ENCODE results near the gene LSM14B. TPM values are rescaled to one million over a fixed set of nuclear protein-coding genes. Genes with fewer than 3 reads are reported as not detected.

LSM14B gene
- total and polyA plus RNA-seq, 11 donors: 26.1 to 64.7 (median 54.6) TPM

GRCh38 chr20:62164879-62165761 lies 42.8 kb downstream of the LSM14B start:
- Histone ChIP-seq H3K36me3 (peaks cover 0 to 87% (median 79%) of the 10 kb centered on the region in 9 donors), H3K9me3 (no peaks in the 10 kb centered on the region), H3K4me3 (no peak overlapping the region), H3K4me1 (no peaks in the 10 kb centered on the region), H3K27ac (no peak overlapping the region), H3K27me3 (no peaks in the 10 kb centered on the region)
- ATAC-seq: peak in 1 of 4 donors; percentile 19
- no peak for TF ChIP-seq POLR2A (IDR thresholded peaks at IDR 0.05)
- no peak for TF ChIP-seq CTCF (IDR thresholded peaks at IDR 0.05)
- intact Hi-C loops (cut with DNase I): no loop called here
- peak in 1 of 5 donors; percentile 48 for DNase-seq
- WGBS, 4 donors: 94 to 97% (median 96%) methylated on average over 35 to 41 of the region's 41 CpGs

- ATAC-seq (peak in 2 of 4 donors; percentile 7 to 25), DNase-seq (peak in 3 of 5 donors; percentile 48 to 69 (median 51))
- Histone ChIP-seq H3K4me1 (no peaks in the 10 kb centered on the region), H3K27ac (no peak overlapping the region), H3K4me3 (no peak overlapping the region), H3K9me3 (no peaks in the 10 kb centered on the region), H3K36me3 (peaks cover 0 to 82% (median 74%) of the 10 kb centered on the region in 9 donors), H3K27me3 (no peaks in the 10 kb centered on the region)
- intact Hi-C loops (cut with DNase I): no loop called here
- TF ChIP-seq CTCF (IDR thresholded peaks at IDR 0.05): no peak
- TF ChIP-seq POLR2A (IDR thresholded peaks at IDR 0.05): no peak
- 71 to 94% (median 85%) methylated on average over 9 to 25 of the region's 25 CpGs for WGBS, 4 donors
Measured at GRCh38 chr20:62165762-62166399, 43.6 kb downstream of the LSM14B start.

- no peaks in the 10 kb centered on the region for H3K9me3 ChIP-seq
- H3K27ac ChIP-seq: no peak overlapping the region
- H3K36me3 ChIP-seq: peaks cover 0 to 69% (median 61%) of the 10 kb centered on the region in 9 donors
- no peak overlapping the region for H3K4me3 ChIP-seq
- no peak for TF ChIP-seq CTCF (IDR thresholded peaks at IDR 0.05)
- TF ChIP-seq POLR2A (IDR thresholded peaks at IDR 0.05): no peak
- peak in 1 of 5 donors; percentile 42 for DNase-seq
- no peaks in the 10 kb centered on the region for H3K27me3 ChIP-seq
- H3K4me1 ChIP-seq: peaks cover 0 to 7% (median 0%) of the 10 kb centered on the region in 12 donors
- WGBS, 4 donors: 55 to 76% (median 66%) methylated on average over 4 to 6 of the region's 6 CpGs
- intact Hi-C loops (cut with DNase I): no loop called here
- ATAC-seq: no peak
Measured at GRCh38 chr20:62167474-62167873, 45.2 kb downstream of the LSM14B start.

- H3K27me3 ChIP-seq: no peaks in the 10 kb centered on the region
- peaks cover 0 to 7% (median 0%) of the 10 kb centered on the region in 12 donors for H3K4me1 ChIP-seq
- WGBS, 4 donors: 82 to 95% (median 94%) methylated on average over 4 of the region's 4 CpGs
- TF ChIP-seq CTCF (IDR thresholded peaks at IDR 0.05) (no peak), POLR2A (IDR thresholded peaks at IDR 0.05) (no peak)
- peaks cover 0 to 69% (median 60%) of the 10 kb centered on the region in 9 donors for H3K36me3 ChIP-seq
- ATAC-seq (no peak), DNase-seq (no peak)
- H3K9me3 ChIP-seq: no peaks in the 10 kb centered on the region
- H3K4me3 ChIP-seq: no peak overlapping the region
- intact Hi-C loops (cut with DNase I): no loop called here
- H3K27ac ChIP-seq: no peak overlapping the region
Measured at GRCh38 chr20:62168061-62168460, 45.8 kb downstream of the LSM14B start.

All from heart left ventricle (tissue), 16 donors.